C1 segment of cervical spinal cord (tissue), 14 donors: Measurements from ENCODE around the gene NPBWR2.

Source experiments
- DNase-seq, 14 donors: peaks; one replicate each; lab custom pipeline; 2025; lab: John Stamatoyannopoulos, UW

The NPBWR2 gene

GRCh38 chr20:64106981-64107735 lies at the start of gene NPBWR2:
TSS of gene NPBWR2 (minus strand) at chr20:64107565. CDS start at chr20:64106831, 734 bp downstream.
- no peak for DNase-seq

GRCh38 chr20:64156136-64156885 lies 48.9 kb upstream of the NPBWR2 start:
- no peak for DNase-seq

- peak in 2 of 14 donors; percentile 46 to 94 for DNase-seq
These were observed 48.1 kb upstream of the NPBWR2 start for GRCh38 chr20:64155258-64156135.

- no peak for DNase-seq
These were observed 47.4 kb upstream of the NPBWR2 start for GRCh38 chr20:64154590-64155257.

GRCh38 chr20:64153861-64154589 lies 46.7 kb upstream of the NPBWR2 start:
- no peak for DNase-seq

- no peak for DNase-seq
These were observed 46.0 kb upstream of the NPBWR2 start for GRCh38 chr20:64153410-64153809.

- no peak for DNase-seq
These were observed 45.5 kb upstream of the NPBWR2 start for GRCh38 chr20:64152906-64153305.

- DNase-seq, result no peak
These were observed 44.5 kb upstream of the NPBWR2 start for GRCh38 chr20:64151633-64152530.

- no peak for DNase-seq
These were observed 43.6 kb upstream of the NPBWR2 start for GRCh38 chr20:64150756-64151632.

- DNase-seq, result no peak
These were observed 42.6 kb upstream of the NPBWR2 start for GRCh38 chr20:64149809-64150560.

- DNase-seq, result no peak
These were observed 41.8 kb upstream of the NPBWR2 start for GRCh38 chr20:64149141-64149540.

GRCh38 chr20:64148581-64148980 lies 41.2 kb upstream of the NPBWR2 start:
- DNase-seq, result no peak

GRCh38 chr20:64146936-64147477 lies 39.6 kb upstream of the NPBWR2 start:
- DNase-seq, result no peak

GRCh38 chr20:64146301-64146935 lies 39.1 kb upstream of the NPBWR2 start:
- no peak for DNase-seq

GRCh38 chr20:64145458-64146300 lies 38.3 kb upstream of the NPBWR2 start:
- DNase-seq, result no peak
